HepG2 (cell line): ENCODE results near the gene TNC. TPM values are rescaled to one million over a fixed set of nuclear protein-coding genes. Genes with fewer than 3 reads are reported as not detected.

ENCODE experiments used
- ATAC-seq: fragments of 200-7000 bp; cut with Tn5 transposase; 3 replicates; pipeline ENCODE4 v1.9.1; 2020; ENCODE audit warnings: mild to moderate bottlenecking, moderate library complexity
- BruUV-seq: library from RNA; stranded (reverse); fragments of 400-500 nt; replicated peaks from 2 replicates; lab custom pipeline; 2021; lab: Mats Ljungman, UMichigan
- CTCF ChIA-PET: fragments of 300-600 bp; formaldehyde crosslinking; extraction: SDS; loops from one replicate; lab custom pipeline; 2021; ENCODE audit warnings: low total read pairs, inconsistent platforms, low intra/inter-chr PET ratio; lab: Yijun Ruan, JAX
- POLR2A ChIA-PET: fragments of 350-600 bp; sonication (Branson Sonifier 250); formaldehyde crosslinking; loops from one replicate; lab custom pipeline; 2020; ENCODE audit warnings: antibody characterized with exemption, inconsistent platforms; lab: Yijun Ruan, JAX
- DNase-seq: peaks from one replicate; pipeline ENCODE4 v3.0.0-alpha.2; 2015; ENCODE audit warnings: low spot score
- FAIRE-seq: peaks from 3 replicates; lab custom pipeline; 2011; peaks lifted over from hg19 to GRCh38; lab: Jason Lieb, UNC
- H2AFZ ChIP-seq: one replicate; pipeline ENCODE4 v1.6.1; 2011; ENCODE audit warnings: low read length, inconsistent platforms
- H3K27ac ChIP-seq: fragments of 300-600 bp; 3 replicates; pipeline ENCODE4 v1.8.0; 2011; ENCODE audit warnings: mixed run types, mild to moderate bottlenecking, mixed read lengths, low read length, inconsistent platforms; ENCODE audit not compliant: insufficient read depth; ENCODE audit errors: extremely low read length
- H3K27me3 ChIP-seq, 2 experiments: fragments of 200-600 bp in 1 of 2; 2 replicates in 1 of 2; 3 replicates in 1 of 2; pipeline versions ENCODE4 v1.6.0 to v1.8.0; 2011; ENCODE audit warnings: low read length in 2 of 2, mild to moderate bottlenecking in 2 of 2, moderate library complexity in 2 of 2, inconsistent platforms in 1 of 2; ENCODE audit not compliant: insufficient read depth in 2 of 2, control insufficient read depth in 1 of 2
- H3K36me3 ChIP-seq, 2 experiments: fragments of 200-600 bp in 1 of 2; replicated peaks in 1 of 2; 2 replicates in 1 of 2; 3 replicates in 1 of 2; pipeline versions ENCODE4 v1.5.1 to v1.8.0; 2011; ENCODE audit warnings: low read length in 2 of 2, inconsistent platforms in 1 of 2; ENCODE audit not compliant: insufficient read depth in 2 of 2, control insufficient read depth in 1 of 2
- H3K4me1 ChIP-seq: 2 replicates; pipeline ENCODE4 v1.5.1; 2012; ENCODE audit warnings: low read length, inconsistent platforms; ENCODE audit not compliant: insufficient read depth
- H3K4me2 ChIP-seq: 2 replicates; pipeline ENCODE4 v1.6.0; 2011; ENCODE audit warnings: low read depth, low read length, inconsistent platforms
- H3K4me3 ChIP-seq, 3 experiments: fragments of 200-600 bp in 1 of 3; sonication (generic), shearing (Covaris generic) in 1 of 3; replicated peaks in 1 of 3; 2 replicates each; pipeline ENCODE4 v1.5.1; 2011 to 2016; ENCODE audit warnings: low read length in 3 of 3, inconsistent platforms in 2 of 3, low read depth in 2 of 3, mild to moderate bottlenecking in 2 of 3, control low read depth in 1 of 3, mixed read lengths in 1 of 3; ENCODE audit not compliant: insufficient read depth in 1 of 3
- H3K79me2 ChIP-seq: one replicate; pipeline ENCODE4 v1.6.1; 2011; ENCODE audit warnings: low read length, inconsistent platforms; ENCODE audit not compliant: insufficient read depth
- H3K9ac ChIP-seq: 2 replicates; pipeline ENCODE4 v1.6.0; 2011; ENCODE audit warnings: mild to moderate bottlenecking, low read depth, low read length, inconsistent platforms; ENCODE audit not compliant: insufficient read depth
- H3K9me3 ChIP-seq: 2 replicates; pipeline ENCODE4 v1.5.1; 2012; ENCODE audit warnings: mild to moderate bottlenecking, low read length
- H4K20me1 ChIP-seq: 2 replicates; pipeline ENCODE4 v1.6.0; 2011; ENCODE audit warnings: inconsistent platforms, mild to moderate bottlenecking, low read length, moderate library complexity; ENCODE audit not compliant: insufficient read depth
- CEBPB ChIP-seq: IDR thresholded peaks from 2 replicates; pipeline ENCODE4 v1.6.1; 2011; ENCODE audit warnings: low read depth, low read length, improper control_type of control experiment, borderline replicate concordance
- GATA4 ChIP-seq: sonication (generic); IDR thresholded peaks from 2 replicates; pipeline ENCODE4 v1.6.1; 2016; ENCODE audit warnings: antibody characterized with exemption, low read depth, borderline replicate concordance
- GPN1 ChIP-seq: sonication (generic); formaldehyde crosslinking; IDR thresholded peaks from 2 replicates; pipeline ENCODE4 v1.5.1; 2020; ENCODE audit warnings: missing genetic modification reagents, borderline replicate concordance
- HMG20B ChIP-seq: conservative IDR thresholded peaks from 2 replicates; pipeline ENCODE4 v1.6.1; 2016; ENCODE audit warnings: missing genetic modification reagents, missing compliant biosample characterization
- MEF2D ChIP-seq: sonication (generic); formaldehyde crosslinking; IDR thresholded peaks from 2 replicates; pipeline ENCODE4 v1.5.1; 2020; ENCODE audit warnings: mild to moderate bottlenecking, missing genetic modification reagents
- MXI1 ChIP-seq: IDR thresholded peaks from 3 replicates; pipeline ENCODE4 v1.6.1; 2012; ENCODE audit warnings: low read depth, low read length, inconsistent platforms, borderline replicate concordance
- PCBP2 ChIP-seq: fragments of 200-400 bp; formaldehyde crosslinking; optimal IDR thresholded peaks from 2 replicates; pipeline ENCODE3; 2018; ENCODE audit warnings: low read length, low read depth; ENCODE audit not compliant: poor library complexity, severe bottlenecking
- RFXAP ChIP-seq: sonication (generic); formaldehyde crosslinking; IDR thresholded peaks from 2 replicates; pipeline ENCODE4 v1.4.0; 2020; ENCODE audit warnings: missing genetic modification reagents, borderline replicate concordance
- TBX3 ChIP-seq: fragments of 450-650 bp; IDR thresholded peaks from 2 replicates; pipeline ENCODE4 v1.6.1; 2017; ENCODE audit warnings: antibody characterized with exemption, mild to moderate bottlenecking, inconsistent platforms, borderline replicate concordance
- ZNF101 ChIP-seq: sonication (generic); formaldehyde crosslinking; IDR thresholded peaks from 2 replicates; pipeline ENCODE4 v1.4.0; 2020; ENCODE audit warnings: mild to moderate bottlenecking, low read depth, missing genetic modification reagents, borderline replicate concordance
- ZNF616 ChIP-seq: sonication (generic); formaldehyde crosslinking; IDR thresholded peaks from 2 replicates; pipeline ENCODE4 v1.5.0; 2020; ENCODE audit warnings: low read depth, mild to moderate bottlenecking, missing genetic modification reagents
- ZSCAN20 ChIP-seq: sonication (generic); formaldehyde crosslinking; IDR thresholded peaks from 2 replicates; pipeline ENCODE4 v1.4.0; 2020; ENCODE audit warnings: missing genetic modification reagents, mild to moderate bottlenecking, borderline replicate concordance
- ZSCAN31 ChIP-seq: sonication (generic); formaldehyde crosslinking; IDR thresholded peaks from 2 replicates; pipeline ENCODE4 v1.5.0; 2020; ENCODE audit warnings: low read depth, mild to moderate bottlenecking, missing genetic modification reagents
- WGBS: methylation state at CpG from one replicate; pipeline ENCODE4 v1.1.6; 2017; ENCODE audit warnings: low lambda C conversion rate; 5-methylcytosine and 5-hydroxymethylcytosine counted together
- in situ Hi-C: cut with HindIII; loops from 2 replicates; pipeline ENCODE4 v1.10.0; 2017; ENCODE audit warnings: low pct_unique_long_range_greater_than_20kb; ENCODE audit not compliant: extremely low pct_ligation_motif_present
- intact Hi-C: fragments of 100-400 bp; cut with micrococcal nuclease; formaldehyde crosslinking; loops from one replicate; pipeline ENCODE4 v1.10.0; 2022; ENCODE audit not compliant: unreplicated experiment
- polyA plus RNA-seq, 8 experiments: library from polyadenylated mRNA; depleted of rRNA in 3 of 8; stranded (reverse) in 7 of 8; unstranded in 1 of 8; fragments of >200 nt; fragmentation: Illumina TruSeq in 4 of 8; extraction: Trizol in 4 of 8; gene quantifications; 2 replicates each; pipeline versions ENCODE4 v1.2.1 to v1.2.3, GENCODE V29; 2011 to 2016; ENCODE audit warnings: low read depth in 4 of 8, missing spikeins in 1 of 8, mixed read lengths in 1 of 8; ENCODE audit not compliant: insufficient read depth in 1 of 8
- total RNA-seq, 5 experiments: library from RNA; depleted of rRNA; stranded (reverse); fragments of >200 nt; fragmentation: Illumina TruSeq; extraction: Trizol; gene quantifications; 2 replicates each; pipeline ENCODE4 v1.2.3, GENCODE V29; 2016; ENCODE audit warnings: low read depth in 1 of 5
- TF ChIP-seq, protein P1 (sequence below): sonication (generic); formaldehyde crosslinking; IDR thresholded peaks from 2 replicates; pipeline ENCODE4 v1.8.0; 2022; ENCODE audit warnings: mild to moderate bottlenecking, missing genetic modification reagents, moderate library complexity
- TF ChIP-seq, protein P2 (sequence below): sonication (generic); formaldehyde crosslinking; IDR thresholded peaks from 2 replicates; pipeline ENCODE4 v1.5.0; 2020; ENCODE audit warnings: mild to moderate bottlenecking, missing genetic modification reagents
- TF ChIP-seq, protein P3 (sequence below): sonication (generic); formaldehyde crosslinking; IDR thresholded peaks from 2 replicates; pipeline ENCODE4 v1.5.0; 2020; ENCODE audit warnings: mild to moderate bottlenecking, missing genetic modification reagents, borderline replicate concordance
- TF ChIP-seq, protein P4 (sequence below): sonication (generic); formaldehyde crosslinking; IDR thresholded peaks from 2 replicates; pipeline ENCODE4 v1.8.1; 2023; ENCODE audit warnings: mild to moderate bottlenecking, inconsistent platforms, moderate library complexity, missing genetic modification reagents, borderline replicate concordance

Gene TNC
- total and polyA plus RNA-seq, 2 of the 13 experiments (the other 11 are each of a cell fraction or from before 2014, with no cell fraction given) = not detected

DNA sequence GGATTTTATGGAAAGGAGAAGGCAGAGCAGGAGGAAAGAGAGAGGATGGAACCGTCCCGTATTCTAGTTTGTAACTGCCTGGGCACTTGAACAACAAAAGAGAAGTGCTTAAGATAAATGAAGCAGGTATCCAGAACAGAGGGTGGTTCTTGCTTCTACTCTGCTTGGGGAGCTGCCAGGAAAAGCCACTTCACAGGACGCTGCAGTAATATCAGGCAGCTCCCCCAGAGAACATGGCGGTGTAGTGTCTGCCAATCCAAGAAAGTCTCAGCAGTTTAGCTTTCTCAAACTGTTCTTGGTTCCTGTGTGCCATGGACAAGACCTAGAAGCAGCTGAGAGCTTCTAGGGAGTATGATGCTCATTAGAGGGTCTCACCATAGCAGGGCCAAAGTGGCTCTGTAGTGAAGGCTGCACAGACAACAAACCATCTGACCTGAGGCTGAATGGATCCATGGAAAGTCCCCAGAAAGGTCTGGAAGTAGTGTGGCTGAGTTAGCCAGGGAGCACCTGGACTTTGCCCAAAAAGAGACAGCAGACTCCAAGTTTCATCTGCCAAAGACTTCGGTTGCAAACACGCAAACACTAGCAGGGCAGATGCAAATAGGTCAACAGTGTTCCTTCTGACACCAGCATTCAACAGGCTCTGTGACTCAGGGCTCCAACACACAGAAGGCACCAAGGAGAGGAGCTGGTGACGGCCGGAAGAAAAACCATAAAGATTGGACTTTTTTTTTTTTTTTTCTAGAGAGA is 115.4 kb downstream of the TNC start:
- no peaks in the 10 kb centered on the region for H4K20me1 ChIP-seq
- no peak overlapping the region for H3K27ac ChIP-seq
- POLR2A ChIA-PET = no interaction called here
- intact Hi-C loops = no loop called here
- H3K4me2 ChIP-seq = no peak overlapping the region
- DNase-seq (no peak), FAIRE-seq (no peak), ATAC-seq (no peak)
- no peaks in the 10 kb centered on the region for H3K27me3 ChIP-seq
- no peaks in the 10 kb centered on the region for H3K9me3 ChIP-seq
- H3K79me2 ChIP-seq = no peaks in the 10 kb centered on the region
- no peak overlapping the region for H3K9ac ChIP-seq
- BruUV-seq = no TSS peak
- no peak overlapping the region for H2AFZ ChIP-seq
- TF ChIP-seq ZSCAN31 (no peak), ZSCAN20 (CRISPR knock-in tag) (no peak), CEBPB (no peak), ZNF101 (CRISPR knock-in tag) (no peak), MXI1 (no peak), PCBP2 (no peak), GATA4 (no peak), MEF2D (CRISPR knock-in tag) (no peak), TBX3 (no peak), RFXAP (no peak), ZNF616 (CRISPR knock-in tag) (no peak), GPN1 (CRISPR knock-in tag) (no peak), HMG20B (CRISPR knock-in tag) (no peak)
- TF ChIP-seq, protein P1, sequence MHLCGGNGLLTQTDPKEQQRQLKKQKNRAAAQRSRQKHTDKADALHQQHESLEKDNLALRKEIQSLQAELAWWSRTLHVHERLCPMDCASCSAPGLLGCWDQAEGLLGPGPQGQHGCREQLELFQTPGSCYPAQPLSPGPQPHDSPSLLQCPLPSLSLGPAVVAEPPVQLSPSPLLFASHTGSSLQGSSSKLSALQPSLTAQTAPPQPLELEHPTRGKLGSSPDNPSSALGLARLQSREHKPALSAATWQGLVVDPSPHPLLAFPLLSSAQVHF (CRISPR knock-in tag) = no peak
- TF ChIP-seq, protein P2, sequence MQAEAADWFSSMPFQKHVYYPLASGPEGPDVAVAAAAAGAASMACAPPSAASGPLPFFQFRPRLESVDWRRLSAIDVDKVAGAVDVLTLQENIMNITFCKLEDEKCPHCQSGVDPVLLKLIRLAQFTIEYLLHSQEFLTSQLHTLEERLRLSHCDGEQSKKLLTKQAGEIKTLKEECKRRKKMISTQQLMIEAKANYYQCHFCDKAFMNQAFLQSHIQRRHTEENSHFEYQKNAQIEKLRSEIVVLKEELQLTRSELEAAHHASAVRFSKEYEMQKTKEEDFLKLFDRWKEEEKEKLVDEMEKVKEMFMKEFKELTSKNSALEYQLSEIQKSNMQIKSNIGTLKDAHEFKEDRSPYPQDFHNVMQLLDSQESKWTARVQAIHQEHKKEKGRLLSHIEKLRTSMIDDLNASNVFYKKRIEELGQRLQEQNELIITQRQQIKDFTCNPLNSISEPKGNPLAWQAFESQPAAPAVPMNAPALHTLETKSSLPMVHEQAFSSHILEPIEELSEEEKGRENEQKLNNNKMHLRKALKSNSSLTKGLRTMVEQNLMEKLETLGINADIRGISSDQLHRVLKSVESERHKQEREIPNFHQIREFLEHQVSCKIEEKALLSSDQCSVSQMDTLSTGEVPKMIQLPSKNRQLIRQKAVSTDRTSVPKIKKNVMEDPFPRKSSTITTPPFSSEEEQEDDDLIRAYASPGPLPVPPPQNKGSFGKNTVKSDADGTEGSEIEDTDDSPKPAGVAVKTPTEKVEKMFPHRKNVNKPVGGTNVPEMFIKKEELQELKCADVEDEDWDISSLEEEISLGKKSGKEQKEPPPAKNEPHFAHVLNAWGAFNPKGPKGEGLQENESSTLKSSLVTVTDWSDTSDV (CRISPR knock-in tag) = no peak
- TF ChIP-seq, protein P3, sequence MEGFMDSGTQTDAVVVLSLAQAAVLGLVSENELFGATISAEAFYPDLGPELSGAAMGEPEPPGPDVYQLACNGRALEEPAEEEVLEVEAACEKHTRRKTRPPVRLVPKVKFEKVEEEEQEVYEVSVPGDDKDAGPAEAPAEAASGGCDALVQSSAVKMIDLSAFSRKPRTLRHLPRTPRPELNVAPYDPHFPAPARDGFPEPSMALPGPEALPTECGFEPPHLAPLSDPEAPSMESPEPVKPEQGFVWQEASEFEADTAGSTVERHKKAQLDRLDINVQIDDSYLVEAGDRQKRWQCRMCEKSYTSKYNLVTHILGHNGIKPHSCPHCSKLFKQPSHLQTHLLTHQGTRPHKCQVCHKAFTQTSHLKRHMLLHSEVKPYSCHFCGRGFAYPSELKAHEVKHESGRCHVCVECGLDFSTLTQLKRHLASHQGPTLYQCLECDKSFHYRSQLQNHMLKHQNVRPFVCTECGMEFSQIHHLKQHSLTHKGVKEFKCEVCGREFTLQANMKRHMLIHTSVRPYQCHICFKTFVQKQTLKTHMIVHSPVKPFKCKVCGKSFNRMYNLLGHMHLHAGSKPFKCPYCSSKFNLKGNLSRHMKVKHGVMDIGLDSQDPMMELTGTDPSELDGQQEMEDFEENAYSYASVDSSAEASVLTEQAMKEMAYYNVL = no peak
- TF ChIP-seq, protein P4, sequence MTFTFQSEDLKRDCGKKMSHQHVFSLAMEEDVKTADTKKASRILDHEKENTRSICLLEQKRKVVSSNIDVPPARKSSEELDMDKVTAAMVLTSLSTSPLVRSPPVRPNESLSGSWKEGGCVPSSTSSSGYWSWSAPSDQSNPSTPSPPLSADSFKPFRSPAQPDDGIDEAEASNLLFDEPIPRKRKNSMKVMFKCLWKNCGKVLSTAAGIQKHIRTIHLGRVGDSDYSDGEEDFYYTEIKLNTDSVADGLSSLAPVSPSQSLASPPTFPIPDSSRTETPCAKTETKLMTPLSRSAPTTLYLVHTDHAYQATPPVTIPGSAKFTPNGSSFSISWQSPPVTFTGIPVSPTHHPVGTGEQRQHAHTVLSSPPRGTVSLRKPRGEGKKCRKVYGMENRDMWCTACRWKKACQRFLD = no peak
- 46% methylated on average over 6 of the region's 8 CpGs for WGBS
- H3K36me3 ChIP-seq = no peaks in the 10 kb centered on the region
- CTCF ChIA-PET = no interaction called here
- in situ Hi-C loops = loop anchor here (25.0 kb wide), 1 partner anchor 565 kb away; no protein-coding TSS in a partner anchor
- H3K4me3 ChIP-seq = no peak overlapping the region
- H3K4me1 ChIP-seq = no peaks in the 10 kb centered on the region
